WTC11 (cell line): Measurements from ENCODE around the gene DECR2.
"Not testable (repeated sequence)": the region's sequence is repeated elsewhere in the genome, so short reads cannot be mapped to it uniquely, and the experiment has no call there.

Experiments used
- TF ChIP-seq, protein P1 (sequence below): fragments of 200-600 bp; IDR thresholded peaks from 2 replicates; pipeline ENCODE4 v1.8.0; 2022; ENCODE audit warnings: antibody characterized with exemption
- TF ChIP-seq, protein P2 (sequence below): sonication (generic); formaldehyde crosslinking; IDR thresholded peaks from 2 replicates; pipeline ENCODE4 v1.8.0; 2022; ENCODE audit warnings: mild to moderate bottlenecking, missing genetic modification reagents

GRCh38 chr16:378113-378820 lies 23.4 kb upstream of the DECR2 start:
- TF ChIP-seq, protein P1, sequence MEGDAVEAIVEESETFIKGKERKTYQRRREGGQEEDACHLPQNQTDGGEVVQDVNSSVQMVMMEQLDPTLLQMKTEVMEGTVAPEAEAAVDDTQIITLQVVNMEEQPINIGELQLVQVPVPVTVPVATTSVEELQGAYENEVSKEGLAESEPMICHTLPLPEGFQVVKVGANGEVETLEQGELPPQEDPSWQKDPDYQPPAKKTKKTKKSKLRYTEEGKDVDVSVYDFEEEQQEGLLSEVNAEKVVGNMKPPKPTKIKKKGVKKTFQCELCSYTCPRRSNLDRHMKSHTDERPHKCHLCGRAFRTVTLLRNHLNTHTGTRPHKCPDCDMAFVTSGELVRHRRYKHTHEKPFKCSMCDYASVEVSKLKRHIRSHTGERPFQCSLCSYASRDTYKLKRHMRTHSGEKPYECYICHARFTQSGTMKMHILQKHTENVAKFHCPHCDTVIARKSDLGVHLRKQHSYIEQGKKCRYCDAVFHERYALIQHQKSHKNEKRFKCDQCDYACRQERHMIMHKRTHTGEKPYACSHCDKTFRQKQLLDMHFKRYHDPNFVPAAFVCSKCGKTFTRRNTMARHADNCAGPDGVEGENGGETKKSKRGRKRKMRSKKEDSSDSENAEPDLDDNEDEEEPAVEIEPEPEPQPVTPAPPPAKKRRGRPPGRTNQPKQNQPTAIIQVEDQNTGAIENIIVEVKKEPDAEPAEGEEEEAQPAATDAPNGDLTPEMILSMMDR = not testable (repeated sequence)
- TF ChIP-seq, protein P2, sequence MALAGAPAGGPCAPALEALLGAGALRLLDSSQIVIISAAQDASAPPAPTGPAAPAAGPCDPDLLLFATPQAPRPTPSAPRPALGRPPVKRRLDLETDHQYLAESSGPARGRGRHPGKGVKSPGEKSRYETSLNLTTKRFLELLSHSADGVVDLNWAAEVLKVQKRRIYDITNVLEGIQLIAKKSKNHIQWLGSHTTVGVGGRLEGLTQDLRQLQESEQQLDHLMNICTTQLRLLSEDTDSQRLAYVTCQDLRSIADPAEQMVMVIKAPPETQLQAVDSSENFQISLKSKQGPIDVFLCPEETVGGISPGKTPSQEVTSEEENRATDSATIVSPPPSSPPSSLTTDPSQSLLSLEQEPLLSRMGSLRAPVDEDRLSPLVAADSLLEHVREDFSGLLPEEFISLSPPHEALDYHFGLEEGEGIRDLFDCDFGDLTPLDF (CRISPR knock-in tag) = not testable (repeated sequence)
